MM.1S (cell line): ENCODE results near the gene TBL1XR1.

Experiments
- EZH2 ChIP-seq: fragments of 300-600 bp; sonication (generic); optimal IDR thresholded peaks from 2 replicates; pipeline ENCODE3; 2017; ENCODE audit warnings: low read depth, mild to moderate bottlenecking, antibody characterized with exemption, low read length, mixed read lengths
- TF ChIP-seq, protein P1 (sequence below): fragments of 300-600 bp; sonication (generic); IDR thresholded peaks from 2 replicates; pipeline ENCODE4 v1.5.1; 2016; ENCODE audit warnings: antibody characterized with exemption, low read length, mixed read lengths

GRCh38 chr3:177066068-177066467 is 131.2 kb downstream of the TBL1XR1 start:
- TF ChIP-seq, protein P1, sequence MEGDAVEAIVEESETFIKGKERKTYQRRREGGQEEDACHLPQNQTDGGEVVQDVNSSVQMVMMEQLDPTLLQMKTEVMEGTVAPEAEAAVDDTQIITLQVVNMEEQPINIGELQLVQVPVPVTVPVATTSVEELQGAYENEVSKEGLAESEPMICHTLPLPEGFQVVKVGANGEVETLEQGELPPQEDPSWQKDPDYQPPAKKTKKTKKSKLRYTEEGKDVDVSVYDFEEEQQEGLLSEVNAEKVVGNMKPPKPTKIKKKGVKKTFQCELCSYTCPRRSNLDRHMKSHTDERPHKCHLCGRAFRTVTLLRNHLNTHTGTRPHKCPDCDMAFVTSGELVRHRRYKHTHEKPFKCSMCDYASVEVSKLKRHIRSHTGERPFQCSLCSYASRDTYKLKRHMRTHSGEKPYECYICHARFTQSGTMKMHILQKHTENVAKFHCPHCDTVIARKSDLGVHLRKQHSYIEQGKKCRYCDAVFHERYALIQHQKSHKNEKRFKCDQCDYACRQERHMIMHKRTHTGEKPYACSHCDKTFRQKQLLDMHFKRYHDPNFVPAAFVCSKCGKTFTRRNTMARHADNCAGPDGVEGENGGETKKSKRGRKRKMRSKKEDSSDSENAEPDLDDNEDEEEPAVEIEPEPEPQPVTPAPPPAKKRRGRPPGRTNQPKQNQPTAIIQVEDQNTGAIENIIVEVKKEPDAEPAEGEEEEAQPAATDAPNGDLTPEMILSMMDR: no peak
- TF ChIP-seq EZH2: no peak
